IMR-90 (cell line): Measurements from ENCODE around the gene GNE.

Experiments used
- CHD1 ChIP-seq: IDR thresholded peaks from 2 replicates; pipeline ENCODE4 v1.6.1; 2012; ENCODE audit warnings: low read depth, low read length, improper control_type of control experiment
- POLR2A ChIP-seq: IDR thresholded peaks from 2 replicates; pipeline ENCODE4 v1.6.1; 2012; ENCODE audit warnings: mild to moderate bottlenecking, low read depth, low read length
- RAD21 ChIP-seq: IDR thresholded peaks from 2 replicates; pipeline ENCODE4 v1.6.1; 2012; ENCODE audit warnings: low read length, improper control_type of control experiment
- RCOR1 ChIP-seq: IDR thresholded peaks from 2 replicates; pipeline ENCODE4 v1.6.1; 2012; ENCODE audit warnings: mild to moderate bottlenecking, low read length, improper control_type of control experiment; ENCODE audit not compliant: insufficient replicate concordance
- RFX5 ChIP-seq: IDR thresholded peaks from 2 replicates; pipeline ENCODE4 v1.8.0; 2012; ENCODE audit warnings: low read depth, mild to moderate bottlenecking, low read length, moderate library complexity
- TF ChIP-seq, protein P1 (sequence below): conservative IDR thresholded peaks from 2 replicates; pipeline ENCODE4 v1.5.1; 2012; ENCODE audit warnings: mild to moderate bottlenecking, low read depth, low read length, improper control_type of control experiment
- TF ChIP-seq, protein P2 (sequence below): fragments of 150-350 bp; IDR thresholded peaks from 2 replicates; pipeline ENCODE4 v1.6.1; 2017; ENCODE audit warnings: mild to moderate bottlenecking, antibody characterized with exemption, low read length, low read depth

DNA sequence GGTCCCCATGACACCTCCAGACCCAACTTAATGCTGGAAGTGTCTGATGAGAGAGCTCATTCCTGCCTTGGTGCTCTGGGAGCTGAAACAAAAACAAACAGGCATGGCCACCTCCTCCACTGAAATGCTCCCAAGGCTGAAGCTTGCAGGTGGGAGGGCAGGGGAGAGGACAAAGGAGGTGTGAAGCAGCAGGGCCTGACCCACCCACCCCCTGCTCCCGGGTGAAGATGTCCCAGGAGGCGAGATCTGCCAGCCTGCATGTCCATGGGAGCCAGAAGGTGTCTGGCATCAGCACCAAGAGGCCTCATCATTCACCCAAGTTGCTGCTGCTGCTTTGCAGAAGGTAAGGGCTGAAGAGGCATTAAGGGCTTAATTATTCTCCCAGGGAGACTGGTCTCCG is 93.3 kb downstream of the GNE start:
- TF ChIP-seq POLR2A = no peak
- TF ChIP-seq, protein P1, sequence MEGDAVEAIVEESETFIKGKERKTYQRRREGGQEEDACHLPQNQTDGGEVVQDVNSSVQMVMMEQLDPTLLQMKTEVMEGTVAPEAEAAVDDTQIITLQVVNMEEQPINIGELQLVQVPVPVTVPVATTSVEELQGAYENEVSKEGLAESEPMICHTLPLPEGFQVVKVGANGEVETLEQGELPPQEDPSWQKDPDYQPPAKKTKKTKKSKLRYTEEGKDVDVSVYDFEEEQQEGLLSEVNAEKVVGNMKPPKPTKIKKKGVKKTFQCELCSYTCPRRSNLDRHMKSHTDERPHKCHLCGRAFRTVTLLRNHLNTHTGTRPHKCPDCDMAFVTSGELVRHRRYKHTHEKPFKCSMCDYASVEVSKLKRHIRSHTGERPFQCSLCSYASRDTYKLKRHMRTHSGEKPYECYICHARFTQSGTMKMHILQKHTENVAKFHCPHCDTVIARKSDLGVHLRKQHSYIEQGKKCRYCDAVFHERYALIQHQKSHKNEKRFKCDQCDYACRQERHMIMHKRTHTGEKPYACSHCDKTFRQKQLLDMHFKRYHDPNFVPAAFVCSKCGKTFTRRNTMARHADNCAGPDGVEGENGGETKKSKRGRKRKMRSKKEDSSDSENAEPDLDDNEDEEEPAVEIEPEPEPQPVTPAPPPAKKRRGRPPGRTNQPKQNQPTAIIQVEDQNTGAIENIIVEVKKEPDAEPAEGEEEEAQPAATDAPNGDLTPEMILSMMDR = no peak
- no peak for TF ChIP-seq RCOR1
- no peak for TF ChIP-seq RFX5
- TF ChIP-seq, protein P2, sequence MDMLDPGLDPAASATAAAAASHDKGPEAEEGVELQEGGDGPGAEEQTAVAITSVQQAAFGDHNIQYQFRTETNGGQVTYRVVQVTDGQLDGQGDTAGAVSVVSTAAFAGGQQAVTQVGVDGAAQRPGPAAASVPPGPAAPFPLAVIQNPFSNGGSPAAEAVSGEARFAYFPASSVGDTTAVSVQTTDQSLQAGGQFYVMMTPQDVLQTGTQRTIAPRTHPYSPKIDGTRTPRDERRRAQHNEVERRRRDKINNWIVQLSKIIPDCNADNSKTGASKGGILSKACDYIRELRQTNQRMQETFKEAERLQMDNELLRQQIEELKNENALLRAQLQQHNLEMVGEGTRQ = no peak
- TF ChIP-seq RAD21 = no peak
- no peak for TF ChIP-seq CHD1
